Keratinocyte (primary cell): ENCODE data around the gene KCNT2. TPM values are rescaled to one million over a fixed set of nuclear protein-coding genes. Genes with fewer than 3 reads are reported as not detected.
"Not testable (repeated sequence)": the region's sequence is repeated elsewhere in the genome, so short reads cannot be mapped to it uniquely, and the experiment has no call there.

ENCODE experiments used
- DNase-seq: peaks from one replicate; pipeline ENCODE4 v3.0.0-alpha.2; 2011; ENCODE audit warnings: low read depth, missing footprints, low spot score
- FAIRE-seq: peaks from 2 replicates; lab custom pipeline; 2011; peaks lifted over from hg19 to GRCh38; lab: Jason Lieb, UNC
- H2AFZ ChIP-seq: 2 replicates; pipeline ENCODE4 v1.6.0; 2012; ENCODE audit warnings: low read length, control low read depth, inconsistent platforms; ENCODE audit not compliant: control insufficient read depth
- H3K27ac ChIP-seq: 2 replicates; pipeline ENCODE4 v1.5.1; 2011; ENCODE audit warnings: low read length; ENCODE audit not compliant: control insufficient read depth, insufficient read depth
- H3K27me3 ChIP-seq: 3 replicates; pipeline ENCODE4 v1.6.0; 2011; ENCODE audit warnings: low read length; ENCODE audit not compliant: control insufficient read depth, insufficient read depth; ENCODE audit errors: extremely low read depth
- H3K36me3 ChIP-seq, 2 experiments: 2 replicates in 1 of 2; 3 replicates in 1 of 2; pipeline ENCODE4 v1.5.1; 2011; ENCODE audit warnings: low read length in 2 of 2, mild to moderate bottlenecking in 1 of 2; ENCODE audit not compliant: control insufficient read depth in 2 of 2, insufficient read depth in 2 of 2; ENCODE audit errors: extremely low read depth in 1 of 2
- H3K4me1 ChIP-seq: 3 replicates; pipeline ENCODE4 v1.5.1; 2011; ENCODE audit warnings: low read length; ENCODE audit not compliant: control insufficient read depth, insufficient read depth; ENCODE audit errors: extremely low read depth
- H3K4me2 ChIP-seq: 3 replicates; pipeline ENCODE4 v1.6.0; 2011; ENCODE audit warnings: low read depth, low read length; ENCODE audit not compliant: control insufficient read depth, insufficient read depth; ENCODE audit errors: extremely low read depth
- H3K4me3 ChIP-seq, 3 experiments: fragments of 200-600 bp in 1 of 3; sonication (generic) in 1 of 3; 2 replicates in 2 of 3; 3 replicates in 1 of 3; pipeline ENCODE4 v1.5.1; 2011 to 2016; ENCODE audit warnings: low read length in 3 of 3, mild to moderate bottlenecking in 3 of 3, control low read depth in 2 of 3, inconsistent platforms in 1 of 3, low read depth in 1 of 3, mixed read lengths in 1 of 3, mixed run types in 1 of 3, moderate library complexity in 1 of 3; ENCODE audit not compliant: control insufficient read depth in 2 of 3, insufficient read depth in 2 of 3; ENCODE audit errors: extremely low read depth in 1 of 3
- H3K79me2 ChIP-seq: 2 replicates; pipeline ENCODE4 v1.6.0; 2012; ENCODE audit warnings: low read length; ENCODE audit not compliant: control insufficient read depth, insufficient read depth
- H3K9ac ChIP-seq: 3 replicates; pipeline ENCODE4 v1.6.0; 2011; ENCODE audit warnings: low read length; ENCODE audit not compliant: control insufficient read depth, insufficient read depth; ENCODE audit errors: extremely low read depth
- H3K9me1 ChIP-seq: 3 replicates; pipeline ENCODE4 v1.6.0; 2011; ENCODE audit warnings: low read length; ENCODE audit not compliant: control insufficient read depth, insufficient read depth; ENCODE audit errors: extremely low read depth
- H3K9me3 ChIP-seq: 2 replicates; pipeline ENCODE4 v1.5.1; 2012; ENCODE audit warnings: low read depth, low read length; ENCODE audit not compliant: control insufficient read depth
- H4K20me1 ChIP-seq: 3 replicates; pipeline ENCODE4 v1.6.0; 2011; ENCODE audit warnings: low read length; ENCODE audit not compliant: control insufficient read depth, insufficient read depth; ENCODE audit errors: extremely low read depth
- EZH2 ChIP-seq: IDR thresholded peaks from one replicate; pipeline ENCODE4 v1.6.1; 2012; ENCODE audit warnings: inconsistent platforms, mild to moderate bottlenecking, low read length, moderate library complexity
- dilution Hi-C: fragments of 300-500 bp; cut with MboI; formaldehyde crosslinking; loops from one replicate; pipeline ENCODE4 v1.7.0; 2020; ENCODE audit warnings: low sequenced_read_pairs; ENCODE audit not compliant: extremely low pct_ligation_motif_present
- polyA plus RNA-seq, 5 experiments: library from polyadenylated mRNA; depleted of rRNA in 3 of 5; stranded (reverse) in 3 of 5; stranded (forward) in 1 of 5; unstranded in 1 of 5; fragments of >200 nt; gene quantifications; 1 replicate in 1 of 5; 2 replicates in 3 of 5; 3 replicates in 1 of 5; pipeline versions ENCODE4 v1.2.1 to v1.2.3, GENCODE V29; 2011 to 2012; ENCODE audit warnings: missing spikeins in 2 of 5, low read depth in 1 of 5, low replicate concordance in 1 of 5
- TF ChIP-seq, protein P1 (sequence below), 3 experiments: IDR thresholded peaks in 1 of 3; conservative IDR thresholded peaks in 1 of 3; optimal IDR thresholded peaks in 1 of 3; 2 replicates in 2 of 3; 3 replicates in 1 of 3; pipeline versions ENCODE3 to v1.5.1; 2011; ENCODE audit warnings: low read length in 3 of 3, mild to moderate bottlenecking in 3 of 3, moderate library complexity in 2 of 3, control low read depth in 1 of 3, inconsistent platforms in 1 of 3; ENCODE audit not compliant: insufficient read depth in 2 of 3; ENCODE audit errors: extremely low read depth in 1 of 3

Gene KCNT2
- polyA plus RNA-seq, 1 donor (not counting 4 experiments of a cell fraction or from before 2014, with no cell fraction given) = not detected

DNA sequence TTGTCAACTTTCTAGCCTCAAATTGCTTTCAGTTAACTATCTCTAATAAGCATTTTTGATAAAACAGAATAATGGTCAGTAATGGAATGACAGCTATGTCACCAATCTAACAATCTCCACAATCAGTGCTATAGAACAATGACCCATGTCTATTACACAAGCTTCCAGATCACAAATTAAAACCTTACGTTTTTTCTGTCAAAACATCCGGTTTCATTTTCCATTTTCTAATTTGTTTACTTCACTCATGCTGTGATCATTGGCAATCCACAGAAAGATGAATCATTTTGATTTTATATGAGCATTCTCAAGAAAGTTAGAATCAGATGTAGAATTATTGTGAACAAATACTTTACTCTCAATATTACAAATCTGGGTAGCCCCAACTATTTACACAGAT lies 80.3 kb downstream of the KCNT2 start:
- H3K9ac ChIP-seq = no peak overlapping the region
- H3K4me2 ChIP-seq = no peak overlapping the region

DNA sequence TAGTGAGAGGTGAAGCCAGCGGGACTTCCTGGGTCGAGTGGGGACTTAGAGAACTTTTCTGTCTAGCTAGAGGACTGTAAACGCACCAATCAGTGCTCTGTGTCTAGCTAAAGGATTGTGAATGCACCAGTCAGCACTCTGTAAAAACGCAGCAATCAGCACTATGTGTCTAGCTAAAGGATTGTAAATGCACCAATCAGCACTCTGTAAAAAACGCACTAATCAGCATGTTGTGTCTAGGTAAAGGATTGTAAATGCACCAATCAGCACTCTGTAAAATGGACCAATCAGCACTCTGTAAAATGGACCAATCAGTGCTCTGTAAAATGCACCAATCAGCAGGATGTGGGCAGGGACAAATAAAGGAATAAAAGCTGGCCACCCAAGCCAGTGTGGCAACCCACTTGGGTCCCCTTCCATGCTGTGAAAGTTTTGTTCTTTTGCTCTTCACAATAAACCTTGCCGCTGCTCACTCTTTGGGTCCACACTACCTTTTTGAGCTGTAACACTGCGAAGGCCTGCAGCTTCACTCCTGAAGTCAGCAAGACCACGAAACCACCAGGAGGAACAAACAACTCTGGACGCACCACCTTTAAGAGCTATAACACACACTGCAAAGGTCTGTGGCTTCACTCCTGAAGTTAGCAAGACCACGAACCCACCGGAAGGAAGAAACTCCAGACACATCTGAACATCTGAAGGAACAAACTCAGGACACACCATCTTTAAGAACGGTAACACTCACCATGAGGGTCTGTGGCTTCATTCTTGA lies 85.5 kb downstream of the KCNT2 start:
- H3K4me2 ChIP-seq, H3K9me1 ChIP-seq, H3K4me1 ChIP-seq, H3K36me3 ChIP-seq, H3K4me3 ChIP-seq, H2AFZ ChIP-seq, FAIRE-seq, H3K9me3 ChIP-seq, H4K20me1 ChIP-seq, DNase-seq, H3K27me3 ChIP-seq, H3K27ac ChIP-seq, H3K79me2 ChIP-seq, dilution Hi-C loops, H3K9ac ChIP-seq: not testable (repeated sequence)

More for the DNA sequence above, 80.3 kb downstream of the KCNT2 start:
- Histone ChIP-seq H3K79me2 (no peaks in the 10 kb centered on the region), H3K27me3 (no peaks in the 10 kb centered on the region), H3K27ac (no peak overlapping the region), H3K36me3 (no peaks in the 10 kb centered on the region), H3K4me3 (no peak overlapping the region), H4K20me1 (no peaks in the 10 kb centered on the region), H3K9me3 (no peaks in the 10 kb centered on the region), H3K9me1 (no peaks in the 10 kb centered on the region), H2AFZ (no peak overlapping the region), H3K4me1 (no peaks in the 10 kb centered on the region)
- FAIRE-seq (no peak), DNase-seq (no peak)
- TF ChIP-seq, protein P1, sequence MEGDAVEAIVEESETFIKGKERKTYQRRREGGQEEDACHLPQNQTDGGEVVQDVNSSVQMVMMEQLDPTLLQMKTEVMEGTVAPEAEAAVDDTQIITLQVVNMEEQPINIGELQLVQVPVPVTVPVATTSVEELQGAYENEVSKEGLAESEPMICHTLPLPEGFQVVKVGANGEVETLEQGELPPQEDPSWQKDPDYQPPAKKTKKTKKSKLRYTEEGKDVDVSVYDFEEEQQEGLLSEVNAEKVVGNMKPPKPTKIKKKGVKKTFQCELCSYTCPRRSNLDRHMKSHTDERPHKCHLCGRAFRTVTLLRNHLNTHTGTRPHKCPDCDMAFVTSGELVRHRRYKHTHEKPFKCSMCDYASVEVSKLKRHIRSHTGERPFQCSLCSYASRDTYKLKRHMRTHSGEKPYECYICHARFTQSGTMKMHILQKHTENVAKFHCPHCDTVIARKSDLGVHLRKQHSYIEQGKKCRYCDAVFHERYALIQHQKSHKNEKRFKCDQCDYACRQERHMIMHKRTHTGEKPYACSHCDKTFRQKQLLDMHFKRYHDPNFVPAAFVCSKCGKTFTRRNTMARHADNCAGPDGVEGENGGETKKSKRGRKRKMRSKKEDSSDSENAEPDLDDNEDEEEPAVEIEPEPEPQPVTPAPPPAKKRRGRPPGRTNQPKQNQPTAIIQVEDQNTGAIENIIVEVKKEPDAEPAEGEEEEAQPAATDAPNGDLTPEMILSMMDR (optimal IDR thresholded peaks at IDR 0.05 in 1 of 3, IDR thresholded peaks at IDR 0.05 in 1 of 3, conservative IDR thresholded peaks at IDR 0.05 in 1 of 3; ENCODE audit: extremely low read depth in 1 of 3, insufficient read depth in 2 of 3, low read length in 3 of 3) = no peak
- no peak for TF ChIP-seq EZH2
- dilution Hi-C loops = no loop called here
